ENCODE measurements around the gene CST3.

GRCh38 chr20:23661002-23661429 lies 23.3 kb upstream of the CST3 start:
- TF ChIP-seq ZNF549 (tag by site-specific recombination; IDR thresholded peaks at IDR 0.05) (no peak), HOXD13 (CRISPR knock-in tag; IDR thresholded peaks at IDR 0.05; ENCODE audit: borderline replicate concordance) (no peak), CTCF (tag by site-specific recombination; IDR thresholded peaks at IDR 0.05) (no peak), ZNF639 (tag by site-specific recombination; IDR thresholded peaks at IDR 0.05) (no peak), MEIS1 (CRISPR knock-in tag; IDR thresholded peaks at IDR 0.05; ENCODE audit: borderline replicate concordance) (no peak)
